HEK293T (cell line): ENCODE data around the gene PIRT.
"Not testable (repeated sequence)": the region's sequence is repeated elsewhere in the genome, so short reads cannot be mapped to it uniquely, and the experiment has no call there.

ENCODE experiments used
- BHLHE40 ChIP-seq: fragments of 450-650 bp; IDR thresholded peaks from 2 replicates; pipeline ENCODE4 v1.6.1; 2016; ENCODE audit warnings: mild to moderate bottlenecking, moderate library complexity, borderline replicate concordance
- CTBP1 ChIP-seq: fragments of 450-650 bp; IDR thresholded peaks from 2 replicates; pipeline ENCODE4 v1.6.1; 2016; ENCODE audit warnings: borderline replicate concordance
- FOXM1 ChIP-seq: fragments of 450-650 bp; IDR thresholded peaks from 2 replicates; pipeline ENCODE4 v1.6.1; 2017; ENCODE audit warnings: mild to moderate bottlenecking, borderline replicate concordance
- L3MBTL2 ChIP-seq: fragments of 450-650 bp; conservative IDR thresholded peaks from 2 replicates; pipeline ENCODE4 v1.6.1; 2016; ENCODE audit warnings: mild to moderate bottlenecking
- LEF1 ChIP-seq: fragments of 450-650 bp; IDR thresholded peaks from 2 replicates; pipeline ENCODE4 v1.6.1; 2017; ENCODE audit warnings: mild to moderate bottlenecking, borderline replicate concordance
- NFRKB ChIP-seq: fragments of 450-650 bp; IDR thresholded peaks from 2 replicates; pipeline ENCODE4 v1.6.1; 2016; ENCODE audit warnings: mild to moderate bottlenecking, moderate library complexity
- SP1 ChIP-seq: fragments of 450-650 bp; IDR thresholded peaks from 2 replicates; pipeline ENCODE4 v1.6.1; 2017
- SUZ12 ChIP-seq: fragments of 450-650 bp; IDR thresholded peaks from 2 replicates; pipeline ENCODE4 v1.6.1; 2016; ENCODE audit warnings: mild to moderate bottlenecking
- TARDBP ChIP-seq: fragments of 450-650 bp; IDR thresholded peaks from 2 replicates; pipeline ENCODE4 v1.6.1; 2016
- ZNF384 ChIP-seq: fragments of 450-650 bp; IDR thresholded peaks from 2 replicates; pipeline ENCODE4 v1.6.1; 2016

- TF ChIP-seq ZNF384, CTBP1, FOXM1, BHLHE40, NFRKB, TARDBP, LEF1, L3MBTL2, SP1, SUZ12: not testable (repeated sequence)
These were observed 8.7 kb upstream of the PIRT start for GRCh38 chr17:10846636-10847035.
